Stimulated activated CD8-positive, alpha-beta memory T cell treated with anti-CD3 and anti-CD28 coated beads, Interleukin-4, amount 100 ng/mL, for 1 hour (primary cell): ENCODE measurements around the gene GNPNAT1.
"Not testable (repeated sequence)": the region's sequence is repeated elsewhere in the genome, so short reads cannot be mapped to it uniquely, and the experiment has no call there.

ENCODE experiments used
- DNase-seq, 2 donors: peaks; one replicate each; pipeline ENCODE4 v3.0.0-alpha.2; 2020; ENCODE audit warnings: low read depth in 2 of 2, low spot score in 1 of 2

GNPNAT1 gene

GRCh38 chr14:52790011-52790755 lies 1.2 kb downstream of the GNPNAT1 start:
- DNase-seq: no peak

- DNase-seq: no peak
These were observed 2.3 kb downstream of the GNPNAT1 start for GRCh38 chr14:52789118-52789517.

- no peak for DNase-seq
These were observed 4.5 kb downstream of the GNPNAT1 start for GRCh38 chr14:52786887-52787286.

GRCh38 chr14:52783206-52783605 lies 8.2 kb downstream of the GNPNAT1 start:
- DNase-seq: no peak

- no peak for DNase-seq
These were observed 9.8 kb downstream of the GNPNAT1 start for GRCh38 chr14:52781629-52782028.

GRCh38 chr14:52780893-52781292 lies 10.5 kb downstream of the GNPNAT1 start:
- no peak for DNase-seq

- DNase-seq: no peak
These were observed 12.7 kb downstream of the GNPNAT1 start for GRCh38 chr14:52778702-52779101.

GRCh38 chr14:52776816-52777215 lies 14.6 kb downstream of the GNPNAT1 start:
- no peak for DNase-seq

GRCh38 chr14:52769887-52770286 lies 21.5 kb downstream of the GNPNAT1 start:
- DNase-seq: no peak

GRCh38 chr14:52767058-52767833 lies 24.2 kb downstream of the GNPNAT1 start:
- no peak for DNase-seq

GRCh38 chr14:52762923-52763322 lies 28.5 kb downstream of the GNPNAT1 start:
- not testable (repeated sequence) for DNase-seq

- DNase-seq: no peak
These were observed 32.3 kb downstream of the GNPNAT1 start for GRCh38 chr14:52759145-52759544.

DNA sequence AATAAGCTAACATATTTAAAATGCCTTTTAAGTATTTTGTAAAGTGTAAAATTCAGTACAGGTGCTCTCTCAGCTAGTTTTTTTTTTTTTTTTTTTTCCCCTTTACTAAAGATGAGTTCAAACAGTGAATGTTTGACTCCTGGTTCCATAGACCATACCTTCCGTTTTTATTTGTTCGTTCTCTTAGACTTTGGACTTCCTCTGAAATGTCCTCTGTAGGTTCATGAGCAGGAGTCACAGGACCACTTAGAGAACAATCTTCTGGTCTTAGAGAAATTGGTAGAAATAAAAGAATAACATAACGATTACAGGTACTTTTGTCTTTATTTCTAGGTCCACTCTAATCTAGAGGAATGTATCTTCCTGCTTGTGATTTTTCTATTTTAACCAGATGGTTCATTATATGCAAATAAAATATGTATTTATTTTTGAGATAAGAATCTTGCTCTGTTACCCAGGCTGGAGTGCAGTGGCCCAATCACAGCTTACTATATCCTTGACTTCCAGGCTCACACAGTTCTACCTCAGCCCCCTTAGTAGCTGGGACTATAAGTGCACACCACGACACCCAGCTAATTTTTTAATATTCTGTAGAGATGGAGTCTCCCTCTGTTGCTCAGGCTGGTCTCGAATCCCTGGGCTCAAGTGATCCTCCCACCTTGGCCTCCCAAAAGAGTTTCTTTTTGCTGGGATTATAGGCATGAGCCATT lies 35.6 kb downstream of the GNPNAT1 start:
- DNase-seq: no peak

GRCh38 chr14:52748647-52749292 lies 42.6 kb downstream of the GNPNAT1 start:
- no peak for DNase-seq

DNA sequence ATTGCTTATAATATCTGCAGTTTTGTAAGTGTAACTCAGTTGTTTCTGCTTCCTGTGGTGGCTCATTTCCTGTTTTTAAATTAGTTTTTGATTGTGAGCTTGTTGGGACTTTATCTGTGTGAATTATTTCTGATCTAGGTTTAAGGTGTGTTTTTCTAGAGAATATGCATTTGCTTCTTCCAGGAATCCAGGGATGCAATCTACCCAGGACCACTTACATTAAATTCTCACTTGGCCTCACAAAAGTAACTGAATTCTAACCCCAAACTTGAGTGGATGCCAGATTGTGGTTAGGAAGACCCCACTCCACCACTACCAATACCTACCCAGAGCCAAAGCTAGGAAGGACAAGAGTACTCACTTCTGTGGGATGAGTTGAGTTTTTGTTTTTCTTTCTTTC lies 49.5 kb downstream of the GNPNAT1 start:
- no peak for DNase-seq

DNA sequence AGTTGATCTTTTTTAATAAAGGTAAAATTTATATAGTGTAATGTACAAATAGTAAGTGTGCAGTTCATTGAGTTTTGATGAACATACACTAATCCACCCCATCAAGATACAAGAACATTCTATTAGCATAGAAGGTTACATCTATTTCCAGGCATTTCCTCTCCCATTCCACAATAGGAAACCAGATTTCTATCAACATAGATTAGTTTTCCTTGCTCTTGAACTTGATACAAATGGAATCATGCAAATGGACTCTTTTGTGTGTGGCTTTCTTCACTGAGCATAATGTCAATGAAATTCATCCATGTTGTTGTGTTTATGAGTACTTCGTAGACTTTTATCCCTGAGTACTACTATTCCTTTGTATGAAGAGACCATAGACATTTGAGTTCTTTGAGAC lies 50.7 kb downstream of the GNPNAT1 start:
- no peak for DNase-seq

DNA sequence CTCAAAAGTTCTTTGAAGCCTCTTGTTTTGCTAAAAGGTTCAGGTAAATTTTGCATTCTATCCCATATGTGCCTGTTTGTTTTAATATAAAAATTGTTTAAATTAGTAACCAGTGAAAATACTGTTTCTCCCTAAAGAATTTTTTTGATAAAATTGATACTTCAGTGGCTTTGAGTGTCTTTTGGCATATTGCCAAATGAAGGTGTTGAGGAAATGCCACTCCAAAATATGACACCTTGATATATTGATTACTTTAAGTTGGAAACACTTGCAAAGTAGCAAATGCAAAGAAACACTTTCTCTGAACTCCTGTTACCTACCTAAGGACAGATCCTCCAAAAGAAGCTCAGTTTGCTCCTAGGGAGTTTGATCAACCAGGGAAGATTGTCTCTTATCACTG lies 53.0 kb downstream of the GNPNAT1 start:
- DNase-seq: no peak

GRCh38 chr14:52735921-52736489 lies 55.4 kb downstream of the GNPNAT1 start:
- no peak for DNase-seq

DNA sequence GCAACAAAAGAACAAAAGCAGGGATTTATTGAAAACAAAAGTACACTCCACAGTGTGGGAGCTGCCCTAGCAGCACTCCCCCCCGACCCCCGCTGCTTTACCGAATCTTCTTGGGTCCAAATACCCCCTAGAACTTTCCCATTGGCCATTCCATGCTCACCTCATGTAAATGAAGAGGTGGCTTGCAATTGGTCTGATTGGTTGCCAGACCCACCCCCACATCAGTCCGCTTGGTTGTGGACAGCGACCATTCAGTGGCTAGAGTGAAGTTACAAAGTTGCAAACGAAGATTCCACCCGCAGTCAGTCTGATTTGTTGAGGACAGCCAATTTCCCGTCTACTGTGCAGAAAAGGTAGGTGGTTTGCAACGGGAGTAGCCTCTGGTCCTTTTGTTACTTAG lies 57.6 kb downstream of the GNPNAT1 start:
- no peak for DNase-seq

- DNase-seq: no peak
These were observed 60.7 kb downstream of the GNPNAT1 start for GRCh38 chr14:52730709-52731111.
